SK-N-MC (cell line): ENCODE measurements around the gene RTN4R.

ENCODE experiments used
- EZH2 ChIP-seq: fragments of 200-600 bp; sonication (generic); IDR thresholded peaks from one replicate; pipeline ENCODE4 v1.6.1; 2017; ENCODE audit warnings: antibody characterized with exemption
- POLR2AphosphoS5 ChIP-seq: IDR thresholded peaks from 2 replicates; pipeline ENCODE4 v1.6.1; 2012; ENCODE audit warnings: mild to moderate bottlenecking, low read depth, low read length, borderline replicate concordance

DNA sequence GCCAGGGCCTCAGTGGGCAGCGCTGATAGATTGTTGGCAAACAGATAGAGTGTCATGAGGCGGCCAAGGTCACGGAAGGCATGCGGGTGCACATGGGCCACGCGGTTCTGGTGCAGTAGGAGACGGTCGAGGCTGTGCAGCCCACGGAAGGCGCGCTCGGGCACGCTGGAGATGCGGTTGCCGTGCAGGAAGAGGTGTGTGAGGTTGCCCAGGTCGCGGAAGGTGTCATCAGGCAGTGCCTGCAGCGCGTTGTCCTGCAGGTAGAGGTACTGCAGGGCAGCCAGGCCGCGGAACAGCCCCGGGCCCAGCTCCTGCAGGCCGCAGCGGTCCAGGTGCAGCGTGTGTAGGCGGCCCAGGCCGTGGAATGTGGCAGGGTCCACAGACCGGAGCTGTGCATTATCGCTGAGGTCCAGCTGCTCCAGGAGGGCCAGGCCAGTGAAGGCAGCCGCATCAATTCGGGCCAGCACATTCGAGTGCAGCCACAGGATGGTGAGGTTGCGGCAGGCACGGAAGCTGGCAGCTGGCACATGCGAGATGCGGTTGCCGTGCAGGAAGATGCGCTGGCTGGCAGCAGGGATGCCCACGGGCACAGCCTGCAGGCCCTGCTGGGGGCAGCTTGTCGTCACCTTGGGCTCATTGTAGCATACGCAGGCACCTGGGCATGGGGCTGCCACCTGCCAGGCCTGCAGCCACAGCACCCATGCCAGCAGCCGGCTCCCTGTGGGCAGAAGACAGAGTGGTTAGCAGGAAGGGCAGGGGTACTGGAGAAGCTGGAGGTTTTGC, 25.5 kb downstream of the RTN4R start:
- TF ChIP-seq POLR2AphosphoS5 (no peak), EZH2 (no peak)
